Endothelial cell of umbilical vein (primary cell): ENCODE measurements around the gene TAF8. TPM values are rescaled to one million over a fixed set of nuclear protein-coding genes. Genes with fewer than 3 reads are reported as not detected.

Source experiments
- BruUV-seq: library from RNA; stranded (reverse); fragments of 400-500 nt; replicated peaks from 2 replicates; lab custom pipeline; 2021; lab: Mats Ljungman, UMichigan
- CTCF ChIA-PET: fragments of 300-600, 350-600 bp; sonication (Branson Sonifier 250); formaldehyde crosslinking; loops from one replicate; lab custom pipeline; 2021; ENCODE audit warnings: antibody characterized with exemption, inconsistent platforms; lab: Charles Lee
- POLR2A ChIA-PET: fragments of 300-600, 350-600 bp; sonication (Branson Sonifier 250); formaldehyde crosslinking; loops from one replicate; lab custom pipeline; 2021; ENCODE audit warnings: antibody characterized with exemption, inconsistent platforms; lab: Charles Lee
- DNase-seq: peaks from one replicate; pipeline ENCODE4 v3.0.0-alpha.2; 2011; ENCODE audit warnings: low read depth, low spot score
- FAIRE-seq: peaks from 2 replicates; lab custom pipeline; 2011; peaks lifted over from hg19 to GRCh38; lab: Jason Lieb, UNC
- H2AFZ ChIP-seq: 2 replicates; pipeline ENCODE4 v1.6.0; 2012; ENCODE audit warnings: low read depth, low read length, control low read depth, inconsistent platforms
- H3K27ac ChIP-seq: 2 replicates; pipeline ENCODE4 v1.5.1; 2011; ENCODE audit warnings: low read depth, mild to moderate bottlenecking, control low read depth, low read length, moderate library complexity; ENCODE audit not compliant: insufficient read depth
- H3K27me3 ChIP-seq, 2 experiments: 2 replicates each; pipeline versions ENCODE4 v1.6.0 to v1.6.1; 2011; ENCODE audit warnings: low read length in 2 of 2, mixed read lengths in 1 of 2; ENCODE audit not compliant: control insufficient read depth in 2 of 2, insufficient read depth in 2 of 2
- H3K36me3 ChIP-seq, 2 experiments: 2 replicates in 1 of 2; 3 replicates in 1 of 2; pipeline ENCODE4 v1.5.1; 2011; ENCODE audit warnings: low read length in 2 of 2, mild to moderate bottlenecking in 1 of 2, moderate library complexity in 1 of 2; ENCODE audit not compliant: control insufficient read depth in 2 of 2, insufficient read depth in 2 of 2; ENCODE audit errors: extremely low read depth in 1 of 2
- H3K4me1 ChIP-seq: 3 replicates; pipeline ENCODE4 v1.5.1; 2011; ENCODE audit warnings: mild to moderate bottlenecking, low read length; ENCODE audit not compliant: control insufficient read depth, insufficient read depth; ENCODE audit errors: extremely low read depth
- H3K4me2 ChIP-seq: 2 replicates; pipeline ENCODE4 v1.6.1; 2011; ENCODE audit warnings: low read length, control low read depth, mixed read lengths; ENCODE audit not compliant: insufficient read depth
- H3K4me3 ChIP-seq, 3 experiments: fragments of 200-600 bp in 1 of 3; sonication (generic), shearing (Covaris generic) in 1 of 3; replicated peaks in 1 of 3; 2 replicates each; pipeline ENCODE4 v1.5.1; 2011 to 2016; ENCODE audit warnings: control low read depth in 3 of 3, low read length in 3 of 3, mild to moderate bottlenecking in 2 of 3, inconsistent platforms in 1 of 3, low read depth in 1 of 3, moderate library complexity in 1 of 3; ENCODE audit not compliant: insufficient read depth in 1 of 3
- H3K79me2 ChIP-seq: 2 replicates; pipeline ENCODE4 v1.6.0; 2012; ENCODE audit warnings: low read length, inconsistent platforms; ENCODE audit not compliant: control insufficient read depth, insufficient read depth
- H3K9ac ChIP-seq: replicated peaks from 2 replicates; pipeline ENCODE3; 2011; ENCODE audit warnings: low read length, control low read depth; ENCODE audit not compliant: insufficient read depth; ENCODE audit errors: extremely low read depth
- H3K9me1 ChIP-seq: replicated peaks from 3 replicates; pipeline ENCODE4 v1.6.0; 2011; ENCODE audit warnings: mild to moderate bottlenecking, low read length; ENCODE audit not compliant: control insufficient read depth, insufficient read depth; ENCODE audit errors: extremely low read depth
- H3K9me3 ChIP-seq: replicated peaks from 2 replicates; pipeline ENCODE4 v1.5.1; 2012; ENCODE audit warnings: low read length, inconsistent platforms; ENCODE audit not compliant: control insufficient read depth, insufficient read depth
- H4K20me1 ChIP-seq: replicated peaks from 2 replicates; pipeline ENCODE3; 2011; ENCODE audit warnings: mild to moderate bottlenecking, low read length; ENCODE audit not compliant: control insufficient read depth, insufficient read depth; ENCODE audit errors: extremely low read depth
- EZH2 ChIP-seq: IDR thresholded peaks from 2 replicates; pipeline ENCODE4 v1.6.1; 2012; ENCODE audit warnings: borderline replicate concordance, low read depth, mild to moderate bottlenecking, moderate library complexity, low read length, inconsistent platforms; ENCODE audit not compliant: severe bottlenecking
- FOS ChIP-seq: IDR thresholded peaks from 2 replicates; pipeline ENCODE4 v1.6.1; 2011; ENCODE audit warnings: mild to moderate bottlenecking, low read length, moderate library complexity, borderline replicate concordance; ENCODE audit not compliant: insufficient read depth
- GATA2 ChIP-seq: IDR thresholded peaks from 2 replicates; pipeline ENCODE4 v1.7.0; 2011; ENCODE audit warnings: low read depth, mild to moderate bottlenecking, moderate library complexity, mixed read lengths, low read length; ENCODE audit not compliant: insufficient read length, insufficient read depth
- POLR2AphosphoS5 ChIP-seq: IDR thresholded peaks from 2 replicates; pipeline ENCODE4 v1.6.1; 2012; ENCODE audit warnings: low read depth, mild to moderate bottlenecking, control low read depth, low read length, moderate library complexity; ENCODE audit not compliant: insufficient read depth
- dilution Hi-C: fragments of 300-500 bp; cut with MboI; formaldehyde crosslinking; loops from one replicate; pipeline ENCODE4 v1.15.0; 2019; ENCODE audit warnings: low sequenced_read_pairs; ENCODE audit not compliant: extremely low pct_ligation_motif_present
- intact Hi-C: fragments of 100-400 bp; cut with micrococcal nuclease; formaldehyde crosslinking; loops from one replicate; pipeline ENCODE4 v1.10.0; 2022
- polyA plus RNA-seq, 4 experiments: library from polyadenylated mRNA; depleted of rRNA in 3 of 4; stranded (reverse) in 3 of 4; unstranded in 1 of 4; fragments of >200 nt; gene quantifications; 2 replicates each; pipeline versions ENCODE4 v1.2.1 to v1.2.3, GENCODE V29; 2011 to 2012; ENCODE audit warnings: missing spikeins in 1 of 4
- small RNA-seq: library from RNA; depleted of rRNA; stranded (forward); fragments of <200 nt; gene quantifications from one replicate; pipeline ENCODE3, GENCODE V24; 2012; ENCODE audit warnings: low replicate concordance, low read depth; ENCODE audit not compliant: insufficient read depth, insufficient read length
- total RNA-seq: library from RNA; stranded (reverse); gene quantifications from 2 replicates; pipeline ENCODE4 v1.2.3, GENCODE V29; 2021
- TF ChIP-seq, protein P1 (sequence below), 2 donors: IDR thresholded peaks; 1 replicate in 1 of 2; 2 replicates in 1 of 2; pipeline ENCODE4 v1.5.1; 2011; ENCODE audit warnings: low read length in 2 of 2, mild to moderate bottlenecking in 2 of 2, moderate library complexity in 2 of 2, control low read depth in 1 of 2, inconsistent platforms in 1 of 2, low read depth in 1 of 2; ENCODE audit not compliant: insufficient read depth in 1 of 2; ENCODE audit errors: extremely low read depth in 1 of 2

The TAF8 gene
- total and polyA plus RNA-seq, 2 donors (not counting 3 experiments of a cell fraction or from before 2014, with no cell fraction given), result 32.9 to 45.4 TPM

DNA sequence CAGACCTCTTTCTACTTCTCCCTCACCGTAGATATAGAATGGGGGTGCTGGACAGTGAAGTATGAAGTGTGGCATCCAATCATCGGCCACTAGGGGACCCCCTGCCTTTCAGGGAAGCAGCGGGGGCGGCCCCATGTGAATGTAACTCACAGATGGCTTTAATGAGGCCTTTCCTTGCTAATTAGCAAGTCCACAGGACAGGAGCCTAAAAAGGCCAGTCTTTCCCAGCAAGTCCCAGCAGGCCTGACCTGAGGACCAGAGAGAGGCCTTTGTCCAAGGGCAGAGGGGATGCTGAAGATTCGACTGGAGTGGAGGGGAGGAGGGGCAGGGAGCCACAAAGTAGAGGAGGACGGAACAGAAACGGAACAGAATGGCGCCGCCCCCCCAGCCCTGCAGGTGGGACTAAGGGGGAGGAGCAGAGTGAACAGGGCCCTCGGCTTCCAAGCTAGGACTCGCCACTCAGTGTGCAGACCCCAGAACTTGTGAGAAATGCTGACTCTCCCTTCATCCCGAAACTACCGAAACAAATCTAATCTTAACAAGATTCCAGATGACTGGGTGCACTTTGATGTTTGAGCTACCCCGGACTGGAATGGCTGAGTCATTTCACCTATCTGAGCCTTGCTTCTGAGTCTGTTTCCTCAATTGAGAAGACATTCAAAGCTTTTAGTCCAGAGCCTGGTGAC lies 86.3 kb downstream of the TAF8 start:
- intact Hi-C loops, result no loop called here
- no TSS peak for BruUV-seq
- ChIA-PET POLR2A (interaction anchor here (0.8 kb wide), 1 partner anchor 36 kb away, joined by 5 read pairs; no protein-coding TSS in a partner anchor), CTCF (interaction anchor here (0.7 to 2.1 kb wide), 13 partner anchors 8 to 411 kb away, joined by 3 to 10 read pairs (median 4); no protein-coding TSS in a partner anchor)
- H3K79me2 ChIP-seq, result no peaks in the 10 kb centered on the region
- no peak overlapping the region for H3K9ac ChIP-seq
- H3K4me1 ChIP-seq, result peaks cover 18% of the 10 kb centered on the region
- DNase-seq, result no peak
- no peaks in the 10 kb centered on the region for H3K36me3 ChIP-seq
- peak; percentile 85 for FAIRE-seq
- H3K27me3 ChIP-seq, result peaks cover 0 to 2% of the 10 kb centered on the region in 2 experiments
- H3K27ac ChIP-seq, result peak overlapping the region; percentile 23
- no peak overlapping the region for H3K4me2 ChIP-seq
- no peaks in the 10 kb centered on the region for H4K20me1 ChIP-seq
- no peak overlapping the region for H3K4me3 ChIP-seq
- dilution Hi-C loops, result no loop called here
- TF ChIP-seq POLR2AphosphoS5 (peak; percentile 32), FOS (peak; percentile 76), GATA2 (peak; percentile 63), EZH2 (no peak)
- TF ChIP-seq, protein P1, sequence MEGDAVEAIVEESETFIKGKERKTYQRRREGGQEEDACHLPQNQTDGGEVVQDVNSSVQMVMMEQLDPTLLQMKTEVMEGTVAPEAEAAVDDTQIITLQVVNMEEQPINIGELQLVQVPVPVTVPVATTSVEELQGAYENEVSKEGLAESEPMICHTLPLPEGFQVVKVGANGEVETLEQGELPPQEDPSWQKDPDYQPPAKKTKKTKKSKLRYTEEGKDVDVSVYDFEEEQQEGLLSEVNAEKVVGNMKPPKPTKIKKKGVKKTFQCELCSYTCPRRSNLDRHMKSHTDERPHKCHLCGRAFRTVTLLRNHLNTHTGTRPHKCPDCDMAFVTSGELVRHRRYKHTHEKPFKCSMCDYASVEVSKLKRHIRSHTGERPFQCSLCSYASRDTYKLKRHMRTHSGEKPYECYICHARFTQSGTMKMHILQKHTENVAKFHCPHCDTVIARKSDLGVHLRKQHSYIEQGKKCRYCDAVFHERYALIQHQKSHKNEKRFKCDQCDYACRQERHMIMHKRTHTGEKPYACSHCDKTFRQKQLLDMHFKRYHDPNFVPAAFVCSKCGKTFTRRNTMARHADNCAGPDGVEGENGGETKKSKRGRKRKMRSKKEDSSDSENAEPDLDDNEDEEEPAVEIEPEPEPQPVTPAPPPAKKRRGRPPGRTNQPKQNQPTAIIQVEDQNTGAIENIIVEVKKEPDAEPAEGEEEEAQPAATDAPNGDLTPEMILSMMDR (IDR thresholded peaks at IDR 0.05; ENCODE audit: extremely low read depth in 1 of 2, insufficient read depth in 1 of 2, low read depth in 1 of 2, low read length in 2 of 2), result peak in 1 of 2 donors; percentile 25
- no peaks in the 10 kb centered on the region for H3K9me3 ChIP-seq
- peak overlapping the region; percentile 32 for H2AFZ ChIP-seq
- H3K9me1 ChIP-seq, result no peaks in the 10 kb centered on the region

Small RNA genes within 50 kb of the gene (small RNA-seq; reads per million reads assigned to genes)
- not detected for gene RNU6-761P

Other genes with a start within 250 kb of the TAF8 start
- gene USP49, start 155.1 kb upstream of the TAF8 start, total RNA-seq, result 4.1 and 4.5 TPM in 2 replicates
- 2.1 and 2.4 TPM in 2 replicates for gene USP49, start 155.1 kb upstream of the TAF8 start, polyA plus RNA-seq
- 25.5 and 30.4 TPM in 2 replicates for gene MED20, start 129.4 kb upstream of the TAF8 start, total RNA-seq
- gene MED20, start 129.4 kb upstream of the TAF8 start, polyA plus RNA-seq, result 34.8 and 37.8 TPM in 2 replicates
- gene BYSL, start 129.0 kb upstream of the TAF8 start, total RNA-seq, result 41.8 and 45.7 TPM in 2 replicates
- gene BYSL, start 129.0 kb upstream of the TAF8 start, polyA plus RNA-seq, result 32.9 and 33.1 TPM in 2 replicates
- gene CCND3, start 108.7 kb upstream of the TAF8 start, total RNA-seq, result 87.5 and 96.7 TPM in 2 replicates
- gene CCND3, start 108.7 kb upstream of the TAF8 start, polyA plus RNA-seq, result 97.0 and 98.7 TPM in 2 replicates
- 0.07 and 0.71 TPM in 2 replicates for gene C6orf132, start 92.1 kb downstream of the TAF8 start, total RNA-seq
- 0.15 and 0.54 TPM in 2 replicates for gene C6orf132, start 92.1 kb downstream of the TAF8 start, polyA plus RNA-seq
- gene GUCA1A, start 122.8 kb downstream of the TAF8 start, total RNA-seq, result 0.22 TPM in 1 of 2 replicates, not detected in the other
- gene GUCA1A, start 122.8 kb downstream of the TAF8 start, polyA plus RNA-seq, result 0.04 and 0.21 TPM in 2 replicates
- 0.60 and 1.1 TPM in 2 replicates for gene GUCA1B, start 144.4 kb downstream of the TAF8 start, total RNA-seq
- 0.19 TPM in 1 of 2 replicates, not detected in the other for gene GUCA1B, start 144.4 kb downstream of the TAF8 start, polyA plus RNA-seq
- gene MRPS10, start 167.3 kb downstream of the TAF8 start, total RNA-seq, result 35.3 and 37.7 TPM in 2 replicates
- gene MRPS10, start 167.3 kb downstream of the TAF8 start, polyA plus RNA-seq, result 16.8 and 23.2 TPM in 2 replicates